GM21529 (cell line): Measurements from ENCODE around the gene MCM10.
"Not testable (repeated sequence)": the region's sequence is repeated elsewhere in the genome, so short reads cannot be mapped to it uniquely, and the experiment has no call there.

ENCODE experiments used
- ATAC-seq: cut with Tn5 transposase; IDR thresholded peaks from one replicate; pipeline ENCODE4 v1.9.1; 2021; ENCODE audit not compliant: unreplicated experiment

Gene MCM10

GRCh38 chr10:13219685-13220670, 58.6 kb downstream of the MCM10 start:
- ATAC-seq, result peak; percentile 89

- ATAC-seq, result no peak
Observed at GRCh38 chr10:13221572-13221971, 60.2 kb downstream of the MCM10 start.

DNA sequence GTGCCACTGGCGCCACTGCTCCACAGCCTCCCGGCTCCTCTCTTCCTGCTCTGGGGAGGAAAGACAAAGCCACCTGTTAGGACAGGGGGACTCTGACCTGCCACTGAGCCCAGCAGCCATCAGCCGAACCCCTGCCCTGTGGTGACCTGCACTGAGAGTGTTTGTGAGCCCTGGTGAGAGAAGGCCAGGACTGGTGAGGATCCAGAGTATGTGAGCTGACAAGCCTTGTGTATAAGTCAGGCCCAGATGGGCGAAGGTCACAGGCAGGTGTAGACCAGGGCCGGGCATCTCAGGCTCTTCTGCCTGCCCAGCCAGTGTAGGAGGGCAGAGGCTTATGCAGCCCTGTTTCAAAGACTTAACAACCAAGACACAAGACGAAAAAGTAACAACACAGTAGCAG, 60.8 kb downstream of the MCM10 start:
- ATAC-seq, result no peak

DNA sequence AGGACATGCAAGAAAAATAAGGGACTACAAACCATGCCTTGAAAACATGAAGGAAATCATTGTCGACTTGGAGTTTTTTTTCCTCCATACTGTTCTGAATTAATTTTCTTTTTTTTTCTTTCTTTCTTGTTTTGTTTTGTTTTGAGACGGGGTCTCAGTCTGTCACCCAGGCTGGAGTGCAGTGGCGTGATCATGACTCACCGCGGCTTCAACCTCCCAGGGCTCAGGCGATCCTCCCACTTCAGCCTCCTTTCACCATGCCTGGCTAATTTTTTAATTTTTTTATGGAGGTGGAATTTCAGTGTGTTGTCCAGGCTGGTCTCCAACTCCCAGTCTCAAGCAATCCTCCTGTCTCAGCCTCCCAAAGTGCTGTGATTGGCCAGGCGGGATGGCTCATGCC, 61.2 kb downstream of the MCM10 start:
- ATAC-seq, result no peak

- ATAC-seq, result no peak
Observed at GRCh38 chr10:13223241-13223640, 61.9 kb downstream of the MCM10 start.

DNA sequence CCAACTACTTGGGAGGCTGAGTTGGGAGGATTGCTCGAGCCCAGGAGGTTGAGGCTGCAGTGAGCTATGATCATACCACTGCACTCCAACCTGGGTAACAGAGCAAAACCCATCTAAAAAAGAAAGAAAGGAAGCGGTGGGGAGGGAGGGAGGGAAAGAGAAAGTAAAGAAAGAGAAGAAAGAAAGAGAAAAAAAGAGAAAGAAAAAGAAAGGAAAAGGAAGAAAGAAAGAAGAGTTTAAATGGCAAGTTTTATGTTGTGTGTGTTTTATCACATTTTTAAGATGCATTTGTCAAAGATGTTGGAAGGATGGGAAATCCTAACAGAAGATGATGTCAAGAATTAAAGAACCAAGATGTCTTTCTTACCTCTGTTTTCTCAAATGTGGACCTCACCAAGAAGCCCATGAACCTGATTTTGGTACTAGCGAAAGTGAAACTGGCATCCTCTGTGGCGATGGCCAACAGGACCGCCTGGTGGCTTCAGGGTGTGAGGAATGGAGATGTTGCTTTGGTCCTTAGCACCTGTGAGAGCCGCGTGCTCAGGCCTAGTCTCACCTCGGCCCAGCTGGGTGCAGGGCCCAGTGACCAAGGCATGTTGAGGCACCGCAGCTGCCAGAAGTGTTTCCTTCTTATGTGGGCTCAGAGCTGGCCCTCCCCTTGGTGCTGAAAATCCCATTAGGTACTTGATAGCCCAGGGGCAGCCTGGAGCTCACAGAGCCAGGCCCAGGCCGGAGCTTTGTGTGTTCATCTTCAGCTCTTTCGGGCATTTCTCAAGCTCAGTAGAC, 63.0 kb downstream of the MCM10 start:
- no peak for ATAC-seq

DNA sequence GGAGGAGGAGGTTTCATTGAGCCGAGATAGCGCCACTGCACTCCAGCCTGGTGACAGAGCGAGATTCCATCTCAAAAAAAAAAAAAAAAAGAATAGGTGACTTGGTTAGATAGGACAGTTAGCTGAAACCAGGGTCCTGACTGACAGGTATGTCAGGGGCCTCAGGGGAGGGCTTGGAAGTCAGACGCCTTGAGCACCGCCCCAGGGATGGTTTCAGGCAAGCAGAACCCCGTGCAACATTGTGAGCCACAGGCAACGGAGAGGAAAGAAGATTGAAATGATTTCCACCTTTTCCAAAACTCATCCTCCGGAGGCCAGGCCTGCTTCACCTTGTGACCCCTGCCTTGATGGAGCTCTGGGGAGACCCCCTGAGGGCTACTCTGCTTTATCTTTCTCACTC, 64.2 kb downstream of the MCM10 start:
- no peak for ATAC-seq

GRCh38 chr10:13227031-13227430, 65.7 kb downstream of the MCM10 start:
- no peak for ATAC-seq

GRCh38 chr10:13231190-13231589, 69.8 kb downstream of the MCM10 start:
- no peak for ATAC-seq

DNA sequence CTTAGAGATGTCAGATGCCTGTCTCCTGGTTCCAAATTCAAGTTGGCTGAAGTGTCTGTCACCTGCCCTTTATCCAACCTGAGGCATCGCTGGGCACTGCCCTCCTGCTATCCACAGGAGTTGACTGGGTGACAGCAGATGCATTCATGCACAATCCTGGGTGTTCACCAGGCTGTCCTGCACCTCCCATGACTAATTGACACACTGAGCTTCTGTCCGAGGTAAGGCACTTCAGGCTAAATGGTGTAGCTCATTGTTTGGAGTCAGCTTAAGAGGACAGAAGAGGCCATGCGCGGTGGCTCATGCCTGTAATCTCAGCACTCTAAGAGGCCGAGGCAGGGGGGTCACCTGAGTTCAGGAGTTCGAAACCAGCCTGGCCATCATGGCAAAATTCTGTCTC, 70.5 kb downstream of the MCM10 start:
- no peak for ATAC-seq

DNA sequence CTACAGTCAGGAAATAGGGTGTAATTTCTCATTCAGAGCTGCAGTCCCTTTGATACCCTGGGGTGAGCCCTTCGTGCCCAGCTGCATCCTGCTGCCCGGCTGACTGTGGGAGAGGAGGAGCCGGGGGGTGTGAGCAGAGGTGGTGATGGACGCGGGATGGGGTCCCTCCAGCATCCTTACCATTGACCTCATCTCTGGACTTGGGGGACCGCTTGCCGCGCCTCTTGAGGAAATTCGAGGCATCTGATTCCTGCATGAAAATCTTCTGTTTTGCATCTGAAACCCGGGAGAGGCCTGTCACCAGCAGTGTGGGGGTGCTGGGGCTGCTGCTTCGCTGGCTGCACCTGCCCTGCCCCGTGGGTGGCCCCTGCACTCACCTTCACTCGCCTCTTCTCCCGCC, 72.0 kb downstream of the MCM10 start:
- ATAC-seq, result no peak

GRCh38 chr10:13234172-13234571, 72.8 kb downstream of the MCM10 start, which contains the start of gene UCMA:
UCMA (minus strand) TSS chr10:13234374; CDS start chr10:13234258, 116 bp downstream.
- no peak for ATAC-seq

GRCh38 chr10:13234736-13235135, 73.4 kb downstream of the MCM10 start:
- not testable (repeated sequence) for ATAC-seq

GRCh38 chr10:13236638-13237037, 75.3 kb downstream of the MCM10 start:
- ATAC-seq, result no peak

DNA sequence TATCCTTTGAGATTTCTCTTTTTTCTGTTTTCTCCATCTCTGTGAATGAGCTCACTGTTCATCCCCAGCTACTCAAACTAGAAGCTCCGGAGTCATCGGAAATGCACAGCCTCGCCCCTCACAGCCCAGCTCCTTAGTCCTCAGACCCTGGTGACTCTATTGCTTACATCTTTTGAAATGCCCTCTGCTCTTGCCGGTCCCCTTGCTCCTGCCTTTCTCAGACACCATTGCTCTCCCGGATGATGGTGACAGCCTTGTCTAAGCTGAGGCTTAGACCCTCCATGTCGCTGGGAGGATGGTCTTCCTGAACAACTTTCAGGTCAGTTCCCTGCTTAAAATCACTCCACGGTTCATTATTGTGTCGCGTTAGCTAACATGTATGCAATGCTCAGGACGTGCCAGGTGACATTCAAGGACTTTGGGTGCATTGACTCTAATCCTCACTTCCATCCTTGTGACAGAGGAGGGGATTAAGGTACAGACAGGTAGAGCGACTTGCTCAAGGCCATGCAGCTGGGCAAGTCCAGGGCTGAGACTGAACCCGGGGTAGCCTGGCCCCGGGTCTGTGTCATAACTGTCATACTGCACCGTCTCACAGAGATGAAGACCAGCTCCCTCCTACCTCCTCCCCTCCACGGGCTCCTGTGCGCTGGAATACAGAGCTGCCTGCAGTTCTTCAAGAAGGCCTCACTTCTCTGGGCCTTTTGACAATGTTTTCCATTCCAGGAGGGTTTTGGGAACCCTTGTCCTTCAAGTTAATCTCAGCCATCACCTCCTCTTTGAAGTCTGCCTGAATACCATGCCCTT, 77.1 kb downstream of the MCM10 start:
- no peak for ATAC-seq

GRCh38 chr10:13239923-13240322, 78.6 kb downstream of the MCM10 start:
- ATAC-seq, result no peak

- ATAC-seq, result no peak
Observed at GRCh38 chr10:13241613-13242012, 80.3 kb downstream of the MCM10 start.

DNA sequence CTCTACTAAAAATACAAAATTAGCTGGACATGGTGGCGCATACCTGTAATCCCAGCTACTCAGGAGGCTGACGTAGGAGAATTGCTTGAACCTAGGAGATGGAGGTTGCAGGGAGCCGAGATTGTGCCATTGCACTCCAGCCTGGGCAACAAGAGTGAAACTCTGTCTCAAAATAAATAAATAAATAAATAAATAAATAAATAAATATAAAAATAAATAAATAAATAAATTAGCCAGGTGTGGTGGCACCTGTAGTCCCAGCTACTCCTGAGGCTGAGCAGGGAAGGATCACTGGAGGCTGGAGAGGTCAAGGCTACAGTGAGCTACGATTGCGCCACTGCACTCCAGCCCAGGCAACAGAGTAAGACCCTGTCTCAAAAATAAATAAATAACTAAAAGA, 80.9 kb downstream of the MCM10 start:
- not testable (repeated sequence) for ATAC-seq

GRCh38 chr10:13247246-13247645, 85.9 kb downstream of the MCM10 start:
- ATAC-seq, result no peak

GRCh38 chr10:13247784-13248183, 86.4 kb downstream of the MCM10 start:
- no peak for ATAC-seq

GRCh38 chr10:13253726-13254125, 92.4 kb downstream of the MCM10 start:
- no peak for ATAC-seq
